ENCODE data around the gene OR10H1. TPM values are rescaled to one million over a fixed set of nuclear protein-coding genes. Genes with fewer than 3 reads are reported as not detected.
"Not testable (repeated sequence)": the region's sequence is repeated elsewhere in the genome, so short reads cannot be mapped to it uniquely, and the experiment has no call there.

OR10H1 gene
- total and polyA plus RNA-seq, 3 experiments from 2014 or later, result not detected

DNA sequence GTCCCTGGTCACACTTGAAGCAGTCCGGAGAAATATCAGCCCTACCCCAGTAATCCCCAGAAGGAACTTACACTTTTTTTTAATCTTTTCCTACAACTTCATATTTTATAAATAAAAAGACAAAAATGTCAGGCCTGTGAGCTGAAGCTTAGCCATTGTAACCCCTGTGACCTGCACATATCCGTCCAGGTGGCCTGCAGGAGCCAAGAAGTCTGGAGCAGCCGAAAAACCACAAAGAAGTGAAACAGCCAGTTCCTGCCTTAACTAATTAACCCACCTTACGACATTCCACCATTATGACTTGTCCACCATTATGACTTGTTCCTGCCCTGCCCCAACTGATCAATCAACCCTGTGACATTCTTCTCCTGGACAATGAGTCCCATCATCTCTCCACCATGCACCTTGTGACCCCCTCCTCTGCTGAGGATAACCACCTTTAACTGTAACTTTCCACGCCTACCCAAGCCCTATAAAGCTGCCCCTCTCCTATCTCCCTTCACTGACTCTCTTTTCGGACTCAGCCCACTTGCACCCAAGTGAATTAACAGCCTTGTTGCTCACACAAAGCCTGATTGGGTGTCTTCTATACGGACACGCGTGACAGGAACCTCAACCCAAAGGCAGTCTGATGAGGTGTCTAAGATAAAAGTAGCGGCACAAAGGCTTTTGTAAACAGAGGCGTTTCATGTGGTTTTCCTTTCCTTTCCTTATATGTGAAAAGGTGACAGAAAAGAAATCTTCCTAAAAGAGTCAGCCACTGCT lies 20.3 kb upstream of the OR10H1 start:
- Mint-ChIP-seq H3K27ac (peak overlapping the region; percentile 80 to 99 (median 97)), H3K4me1 (peaks cover 23 to 39% (median 25%) of the 10 kb centered on the region in 3 donors), H3K4me3 (peak overlapping the region; percentile 87 to 95 (median 93))
- DNase-seq, result peak in 4 of 5 donors; percentile 36 to 79 (median 59)
- POLR2A ChIA-PET, result interaction anchor here (1.3 kb wide), 2 partner anchors 163 to 235 kb away, joined by 5 to 9 read pairs; partner anchors contain the start of gene CYP4F12
- H3K27me3 Mint-ChIP-seq; H3K4me1 ChIP-seq (ENCODE audit: insufficient read depth, low read length); H3K27me3 ChIP-seq (ENCODE audit: insufficient read depth, low read length, poor library complexity, severe bottlenecking); H3K9me3 ChIP-seq (ENCODE audit: low read length); H3K36me3 ChIP-seq (ENCODE audit: insufficient read depth, low read length); H3K9me3 Mint-ChIP-seq; H3K36me3 Mint-ChIP-seq; CTCF ChIA-PET: not testable (repeated sequence)
- peak overlapping the region; percentile 96 for H3K27ac ChIP-seq (ENCODE audit: low read depth, low read length)
- H3K4me3 ChIP-seq (ENCODE audit: low read length), result peak overlapping the region; percentile 95

DNA sequence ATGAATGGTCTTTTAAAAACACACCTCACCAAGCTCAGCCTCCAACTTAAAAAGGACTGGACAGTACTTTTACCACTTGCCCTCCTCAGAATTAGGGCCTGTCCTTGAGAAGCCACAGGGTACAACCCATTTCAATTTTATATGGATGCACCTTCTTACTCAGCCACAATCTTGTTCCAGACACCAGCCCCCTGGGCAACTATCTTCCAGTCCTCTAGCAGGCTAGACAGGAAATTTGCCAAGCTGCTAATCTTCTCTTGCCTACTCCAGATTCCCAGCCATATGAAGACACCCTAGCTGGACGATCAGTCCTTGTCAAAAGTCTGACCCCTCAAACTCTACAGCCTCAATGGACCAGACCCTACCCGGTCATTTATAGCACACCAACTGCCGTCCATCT lies 18.8 kb upstream of the OR10H1 start:
- H3K4me3 Mint-ChIP-seq; H3K27ac Mint-ChIP-seq; CTCF ChIA-PET; H3K36me3 Mint-ChIP-seq; DNase-seq; POLR2A ChIA-PET; H3K36me3 ChIP-seq (ENCODE audit: insufficient read depth, low read length); H3K9me3 ChIP-seq (ENCODE audit: low read length); H3K27me3 Mint-ChIP-seq; H3K4me3 ChIP-seq (ENCODE audit: low read length); H3K27me3 ChIP-seq (ENCODE audit: insufficient read depth, low read length, poor library complexity, severe bottlenecking); H3K4me1 ChIP-seq (ENCODE audit: insufficient read depth, low read length); H3K9me3 Mint-ChIP-seq: not testable (repeated sequence)
- peaks cover 21 to 36% (median 25%) of the 10 kb centered on the region in 3 donors for H3K4me1 Mint-ChIP-seq
- H3K27ac ChIP-seq (ENCODE audit: low read depth, low read length), result peak overlapping the region; percentile 80

DNA sequence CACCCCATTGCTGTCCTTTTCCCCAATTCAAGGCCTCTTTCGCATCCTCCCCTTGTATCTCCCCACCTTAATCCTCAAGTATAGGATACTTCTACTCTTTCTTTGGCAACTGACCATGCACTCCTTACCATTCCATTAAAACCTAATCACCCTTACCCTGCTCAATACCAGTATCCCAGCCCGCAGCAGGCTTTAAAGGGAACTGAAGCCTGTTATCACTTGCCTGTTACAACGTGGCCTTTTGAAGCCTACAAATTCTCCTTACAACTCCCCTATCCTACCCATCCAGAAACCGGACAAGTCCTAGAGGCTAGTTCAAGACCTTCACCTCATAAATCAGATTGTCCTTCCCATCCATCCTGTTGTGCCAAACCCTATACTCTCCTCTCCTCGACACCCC lies 16.2 kb upstream of the OR10H1 start:
- POLR2A ChIA-PET, result no interaction called here
- Mint-ChIP-seq H3K9me3 (no peaks in the 10 kb centered on the region), H3K27ac (no peak overlapping the region), H3K4me3 (no peak overlapping the region), H3K27me3 (no peaks in the 10 kb centered on the region), H3K4me1 (peaks cover 0 to 19% (median 14%) of the 10 kb centered on the region in 3 donors), H3K36me3 (peaks cover 0 to 3% (median 0%) of the 10 kb centered on the region in 3 donors)
- Histone ChIP-seq H3K4me1 (ENCODE audit: insufficient read depth, low read length) (peaks cover 9% of the 10 kb centered on the region), H3K9me3 (ENCODE audit: low read length) (no peaks in the 10 kb centered on the region), H3K4me3 (ENCODE audit: low read length) (no peak overlapping the region), H3K27me3 (ENCODE audit: insufficient read depth, low read length, poor library complexity, severe bottlenecking) (no peaks in the 10 kb centered on the region), H3K36me3 (ENCODE audit: insufficient read depth, low read length) (no peaks in the 10 kb centered on the region), H3K27ac (ENCODE audit: low read depth, low read length) (peak overlapping the region; percentile 80)
- no peak for DNase-seq
- CTCF ChIA-PET, result no interaction called here

DNA sequence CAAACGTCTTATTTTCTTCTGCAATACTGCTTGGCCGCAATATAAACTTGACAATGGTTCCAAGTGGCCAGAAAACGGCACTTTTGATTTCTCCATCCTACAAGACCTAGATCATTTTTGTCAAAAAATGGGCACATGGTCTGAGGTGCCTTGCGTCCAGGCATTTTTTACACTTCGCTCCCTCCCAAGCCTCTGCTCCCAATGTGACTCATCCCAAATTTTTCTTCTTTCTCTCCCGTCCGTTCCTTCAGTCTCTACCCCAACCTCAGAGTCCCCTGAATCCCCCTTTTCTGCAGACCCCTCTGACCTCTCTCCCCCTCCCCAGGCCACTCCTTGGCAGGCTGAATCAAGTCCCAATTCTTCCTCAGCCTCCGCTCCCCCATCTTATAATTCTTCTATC lies 14.3 kb upstream of the OR10H1 start:
- Histone ChIP-seq H3K4me3 (ENCODE audit: low read length) (no peak overlapping the region), H3K36me3 (ENCODE audit: insufficient read depth, low read length) (no peaks in the 10 kb centered on the region), H3K27ac (ENCODE audit: low read depth, low read length) (peak overlapping the region; percentile 80), H3K27me3 (ENCODE audit: insufficient read depth, low read length, poor library complexity, severe bottlenecking) (no peaks in the 10 kb centered on the region), H3K9me3 (ENCODE audit: low read length) (no peaks in the 10 kb centered on the region), H3K4me1 (ENCODE audit: insufficient read depth, low read length) (no peaks in the 10 kb centered on the region)
- Mint-ChIP-seq H3K4me3 (no peak overlapping the region), H3K27me3 (no peaks in the 10 kb centered on the region), H3K4me1 (peaks cover 0 to 3% (median 2%) of the 10 kb centered on the region in 3 donors), H3K27ac (peak overlapping the region in 2 of 8 donors; percentile 32 to 73), H3K36me3 (no peaks in the 10 kb centered on the region), H3K9me3 (no peaks in the 10 kb centered on the region)
- ChIA-PET CTCF (interaction anchor here (1.3 kb wide), 1 partner anchor 12 kb away, joined by 5 read pairs; no protein-coding TSS in a partner anchor), POLR2A (no interaction called here)
- DNase-seq, result no peak

- CTCF ChIA-PET, result no interaction called here
- H3K27ac Mint-ChIP-seq, result peak overlapping the region in 3 of 8 donors; percentile 6 to 32 (median 11)
- no peak overlapping the region for H3K4me3 Mint-ChIP-seq
Observed at GRCh38 chr19:15829306-15829698, 13.8 kb upstream of the OR10H1 start.

GRCh38 chr19:15828611-15829305 lies 13.3 kb upstream of the OR10H1 start:
- H3K4me1 ChIP-seq (ENCODE audit: insufficient read depth, low read length); H3K9me3 Mint-ChIP-seq; H3K36me3 Mint-ChIP-seq; H3K9me3 ChIP-seq (ENCODE audit: low read length); DNase-seq; H3K27me3 Mint-ChIP-seq; H3K4me1 Mint-ChIP-seq; H3K27me3 ChIP-seq (ENCODE audit: insufficient read depth, low read length, poor library complexity, severe bottlenecking); POLR2A ChIA-PET; H3K36me3 ChIP-seq (ENCODE audit: insufficient read depth, low read length); CTCF ChIA-PET; H3K4me3 ChIP-seq (ENCODE audit: low read length); H3K4me3 Mint-ChIP-seq: not testable (repeated sequence)
- peak overlapping the region; percentile 80 for H3K27ac ChIP-seq (ENCODE audit: low read depth, low read length)
- H3K27ac Mint-ChIP-seq, result peak overlapping the region in 1 of 8 donors; percentile 6

More at GRCh38 chr19:15829306-15829698, 13.8 kb upstream of the OR10H1 start:
- no peaks in the 10 kb centered on the region for H3K9me3 ChIP-seq (ENCODE audit: low read length)
- no peak for DNase-seq
- no peaks in the 10 kb centered on the region for H3K27me3 Mint-ChIP-seq
- H3K27me3 ChIP-seq (ENCODE audit: insufficient read depth, low read length, poor library complexity, severe bottlenecking), result no peaks in the 10 kb centered on the region
- peak overlapping the region; percentile 80 for H3K27ac ChIP-seq (ENCODE audit: low read depth, low read length)
- H3K4me3 ChIP-seq (ENCODE audit: low read length), result no peak overlapping the region
- peaks cover 0 to 3% (median 2%) of the 10 kb centered on the region in 3 donors for H3K4me1 Mint-ChIP-seq
- H3K36me3 Mint-ChIP-seq, result no peaks in the 10 kb centered on the region
- no peaks in the 10 kb centered on the region for H3K9me3 Mint-ChIP-seq
- H3K4me1 ChIP-seq (ENCODE audit: insufficient read depth, low read length), result no peaks in the 10 kb centered on the region
- POLR2A ChIA-PET, result no interaction called here
- H3K36me3 ChIP-seq (ENCODE audit: insufficient read depth, low read length), result no peaks in the 10 kb centered on the region

- peaks cover 0 to 3% (median 2%) of the 10 kb centered on the region in 3 donors for H3K4me1 Mint-ChIP-seq
- CTCF ChIA-PET, result no interaction called here
Observed at GRCh38 chr19:15828121-15828610, 12.7 kb upstream of the OR10H1 start.

GRCh38 chr19:15825753-15826152 lies 10.3 kb upstream of the OR10H1 start:
- H3K36me3 Mint-ChIP-seq, result no peaks in the 10 kb centered on the region
- no peaks in the 10 kb centered on the region for H3K36me3 ChIP-seq (ENCODE audit: insufficient read depth, low read length)
- peaks cover 0 to 3% of the 10 kb centered on the region in 2 donors for H3K27me3 Mint-ChIP-seq
- H3K27me3 ChIP-seq (ENCODE audit: insufficient read depth, low read length, poor library complexity, severe bottlenecking), result no peaks in the 10 kb centered on the region
- ChIA-PET POLR2A (no interaction called here), CTCF (no interaction called here)
- H3K9me3 ChIP-seq (ENCODE audit: low read length), result no peaks in the 10 kb centered on the region
- H3K27ac ChIP-seq (ENCODE audit: low read depth, low read length), result no peak overlapping the region
- DNase-seq, result no peak
- no peak overlapping the region for H3K4me3 ChIP-seq (ENCODE audit: low read length)
- H3K27ac Mint-ChIP-seq, result peak overlapping the region in 2 of 8 donors; percentile 29 to 36
- no peak overlapping the region for H3K4me3 Mint-ChIP-seq
- H3K4me1 ChIP-seq (ENCODE audit: insufficient read depth, low read length), result no peaks in the 10 kb centered on the region
- no peaks in the 10 kb centered on the region for H3K9me3 Mint-ChIP-seq
- peaks cover 0 to 3% (median 3%) of the 10 kb centered on the region in 3 donors for H3K4me1 Mint-ChIP-seq

More at GRCh38 chr19:15828121-15828610, 12.7 kb upstream of the OR10H1 start:
- Histone ChIP-seq H3K9me3 (ENCODE audit: low read length) (no peaks in the 10 kb centered on the region), H3K36me3 (ENCODE audit: insufficient read depth, low read length) (no peaks in the 10 kb centered on the region), H3K4me1 (ENCODE audit: insufficient read depth, low read length) (no peaks in the 10 kb centered on the region), H3K27me3 (ENCODE audit: insufficient read depth, low read length, poor library complexity, severe bottlenecking) (no peaks in the 10 kb centered on the region), H3K4me3 (ENCODE audit: low read length) (no peak overlapping the region), H3K27ac (ENCODE audit: low read depth, low read length) (peak overlapping the region; percentile 80)
- Mint-ChIP-seq H3K27me3 (peaks cover 0 to 3% of the 10 kb centered on the region in 2 donors), H3K27ac (no peak overlapping the region), H3K36me3 (no peaks in the 10 kb centered on the region), H3K9me3 (no peaks in the 10 kb centered on the region), H3K4me3 (no peak overlapping the region)
- POLR2A ChIA-PET, result no interaction called here
- no peak for DNase-seq

Measured in CD8-positive, alpha-beta memory T cell (primary cell).